T-helper 17 cell (primary cell): ENCODE data around the gene NKG7. TPM values are rescaled to one million over a fixed set of nuclear protein-coding genes. Genes with fewer than 3 reads are reported as not detected.
"Not testable (repeated sequence)": the region's sequence is repeated elsewhere in the genome, so short reads cannot be mapped to it uniquely, and the experiment has no call there.

Experiments used
- ATAC-seq: fragments of 150-1000 bp; cut with Tn5 transposase; 2 replicates; pipeline ENCODE4 v1.10.0; 2021; ENCODE audit warnings: mild to moderate bottlenecking, moderate library complexity
- DNase-seq, 3 donors: peaks; one replicate each; pipeline versions ENCODE4 v3.0.0 to v3.0.0-alpha.2; 2020 to 2021
- H3K9me3 ChIP-seq: one replicate; pipeline ENCODE4 v1.7.0; 2013; ENCODE audit warnings: low read length, mild to moderate bottlenecking; ENCODE audit not compliant: control insufficient read depth, poor library complexity, severe bottlenecking
- H3K27ac Mint-ChIP-seq: one replicate; pipeline ENCODE4 v1.8.0; 2022; ENCODE audit warnings: mild to moderate bottlenecking, moderate library complexity, mixed read lengths
- H3K27me3 Mint-ChIP-seq: one replicate; pipeline ENCODE4 v1.8.0; 2022; ENCODE audit warnings: mixed read lengths
- H3K36me3 Mint-ChIP-seq: one replicate; pipeline ENCODE4 v1.8.0; 2022; ENCODE audit warnings: low read depth, mixed read lengths
- H3K4me1 Mint-ChIP-seq: one replicate; pipeline ENCODE4 v1.8.0; 2022; ENCODE audit warnings: mild to moderate bottlenecking, mixed read lengths
- H3K4me3 Mint-ChIP-seq: one replicate; pipeline ENCODE4 v1.8.0; 2022; ENCODE audit warnings: mild to moderate bottlenecking, moderate library complexity, mixed read lengths
- total RNA-seq, 4 donors: library from RNA in 2 of 4; stranded (reverse) in 2 of 4; gene quantifications; one replicate each; pipeline ENCODE4 v1.2.3 and lab custom pipeline; 2022 to 2026

NKG7 gene
- total RNA-seq, 2 donors from 2014 or later = 10.7 to 13.0 TPM

- not testable (repeated sequence) for H3K4me1 Mint-ChIP-seq, H3K27ac Mint-ChIP-seq, H3K27me3 Mint-ChIP-seq, H3K9me3 ChIP-seq, H3K36me3 Mint-ChIP-seq, DNase-seq, H3K4me3 Mint-ChIP-seq, ATAC-seq
Measured at GRCh38 chr19:51399936-51400335, 27.5 kb upstream of the NKG7 start.

- no peaks in the 10 kb centered on the region for H3K9me3 ChIP-seq
- H3K27ac Mint-ChIP-seq = no peak overlapping the region
- H3K4me3 Mint-ChIP-seq = no peak overlapping the region
- H3K36me3 Mint-ChIP-seq = no peaks in the 10 kb centered on the region
- H3K27me3 Mint-ChIP-seq = no peaks in the 10 kb centered on the region
- peaks cover 4% of the 10 kb centered on the region for H3K4me1 Mint-ChIP-seq
- DNase-seq (no peak), ATAC-seq (no peak)
Measured at GRCh38 chr19:51399231-51399630, 26.8 kb upstream of the NKG7 start.

- H3K9me3 ChIP-seq = no peaks in the 10 kb centered on the region
- Mint-ChIP-seq H3K4me3 (no peak overlapping the region), H3K36me3 (no peaks in the 10 kb centered on the region), H3K27me3 (no peaks in the 10 kb centered on the region), H3K4me1 (peaks cover 9% of the 10 kb centered on the region), H3K27ac (no peak overlapping the region)
- no peak for DNase-seq
- no peak for ATAC-seq
Measured at GRCh38 chr19:51398096-51398704, 25.7 kb upstream of the NKG7 start.

- H3K4me1 Mint-ChIP-seq, DNase-seq, ATAC-seq, H3K9me3 ChIP-seq, H3K27ac Mint-ChIP-seq, H3K36me3 Mint-ChIP-seq, H3K27me3 Mint-ChIP-seq, H3K4me3 Mint-ChIP-seq: not testable (repeated sequence)
Measured at GRCh38 chr19:51397453-51397852, 25.0 kb upstream of the NKG7 start.

GRCh38 chr19:51396175-51396574 lies 23.7 kb upstream of the NKG7 start:
- no peaks in the 10 kb centered on the region for H3K9me3 ChIP-seq
- no peak overlapping the region for H3K27ac Mint-ChIP-seq
- no peak for DNase-seq
- H3K36me3 Mint-ChIP-seq = no peaks in the 10 kb centered on the region
- H3K4me3 Mint-ChIP-seq = no peak overlapping the region
- ATAC-seq = no peak
- H3K4me1 Mint-ChIP-seq = peaks cover 10% of the 10 kb centered on the region
- no peaks in the 10 kb centered on the region for H3K27me3 Mint-ChIP-seq

- ATAC-seq = peak; percentile 98
- Mint-ChIP-seq H3K27me3 (no peaks in the 10 kb centered on the region), H3K36me3 (peaks cover 2% of the 10 kb centered on the region), H3K4me3 (peak overlapping the region; percentile 90), H3K4me1 (peaks cover 14% of the 10 kb centered on the region), H3K27ac (peak overlapping the region; percentile 66)
- peak; percentile 66 to 74 (median 70) for DNase-seq
- no peaks in the 10 kb centered on the region for H3K9me3 ChIP-seq
Measured at GRCh38 chr19:51394050-51394836, 21.8 kb upstream of the NKG7 start.

GRCh38 chr19:51392701-51393100 lies 20.2 kb upstream of the NKG7 start:
- Mint-ChIP-seq H3K36me3 (peaks cover 2% of the 10 kb centered on the region), H3K27me3 (no peaks in the 10 kb centered on the region), H3K27ac (no peak overlapping the region), H3K4me3 (no peak overlapping the region), H3K4me1 (peaks cover 14% of the 10 kb centered on the region)
- DNase-seq (no peak), ATAC-seq (no peak)
- no peaks in the 10 kb centered on the region for H3K9me3 ChIP-seq

- H3K27me3 Mint-ChIP-seq = no peaks in the 10 kb centered on the region
- ATAC-seq = no peak
- H3K36me3 Mint-ChIP-seq = peaks cover 2% of the 10 kb centered on the region
- H3K9me3 ChIP-seq = no peaks in the 10 kb centered on the region
- peaks cover 14% of the 10 kb centered on the region for H3K4me1 Mint-ChIP-seq
- H3K27ac Mint-ChIP-seq = peak overlapping the region; percentile 57
- H3K4me3 Mint-ChIP-seq = no peak overlapping the region
- no peak for DNase-seq
Measured at GRCh38 chr19:51391073-51391611, 18.7 kb upstream of the NKG7 start.

- Mint-ChIP-seq H3K4me1 (peaks cover 10% of the 10 kb centered on the region), H3K36me3 (peaks cover 2% of the 10 kb centered on the region), H3K4me3 (no peak overlapping the region), H3K27ac (no peak overlapping the region), H3K27me3 (no peaks in the 10 kb centered on the region)
- DNase-seq (no peak), ATAC-seq (no peak)
- no peaks in the 10 kb centered on the region for H3K9me3 ChIP-seq
Measured at GRCh38 chr19:51389143-51389542, 16.7 kb upstream of the NKG7 start.

- no peak within 1 kb of the TSS for H3K4me3 Mint-ChIP-seq
- H3K36me3 Mint-ChIP-seq = peaks cover 2% of the 10 kb centered on the region
- ATAC-seq = no peak
- no peak for DNase-seq
- H3K27ac Mint-ChIP-seq = no peak within 1 kb of the TSS
- peaks cover 5% of the 10 kb centered on the region for H3K4me1 Mint-ChIP-seq
- no peaks in the 10 kb centered on the region for H3K27me3 Mint-ChIP-seq
- H3K9me3 ChIP-seq = no peaks in the 10 kb centered on the region
Measured at GRCh38 chr19:51387924-51388389, 15.5 kb upstream of the NKG7 start, which contains the start of gene LIM2. Gene LIM2, minus strand, starts transcription at chr19:51387974. Its CDS starts 531 bp downstream, at chr19:51387443.

- Mint-ChIP-seq H3K36me3 (peaks cover 2% of the 10 kb centered on the region), H3K4me3 (no peak overlapping the region), H3K27ac (no peak overlapping the region), H3K27me3 (no peaks in the 10 kb centered on the region), H3K4me1 (peaks cover 5% of the 10 kb centered on the region)
- H3K9me3 ChIP-seq = no peaks in the 10 kb centered on the region
- ATAC-seq = no peak
- DNase-seq = no peak
Measured at GRCh38 chr19:51386882-51387520, 14.5 kb upstream of the NKG7 start.

- no peak overlapping the region for H3K4me3 Mint-ChIP-seq
- ATAC-seq = no peak
- no peaks in the 10 kb centered on the region for H3K9me3 ChIP-seq
- H3K36me3 Mint-ChIP-seq = no peaks in the 10 kb centered on the region
- no peak for DNase-seq
- no peaks in the 10 kb centered on the region for H3K27me3 Mint-ChIP-seq
- H3K4me1 Mint-ChIP-seq = no peaks in the 10 kb centered on the region
- no peak overlapping the region for H3K27ac Mint-ChIP-seq
Measured at GRCh38 chr19:51382004-51382403, 9.6 kb upstream of the NKG7 start.

- no peak overlapping the region for H3K4me3 Mint-ChIP-seq
- no peak for ATAC-seq
- H3K36me3 Mint-ChIP-seq = no peaks in the 10 kb centered on the region
- no peak for DNase-seq
- H3K4me1 Mint-ChIP-seq = peaks cover 9% of the 10 kb centered on the region
- H3K9me3 ChIP-seq = no peaks in the 10 kb centered on the region
- no peaks in the 10 kb centered on the region for H3K27me3 Mint-ChIP-seq
- H3K27ac Mint-ChIP-seq = no peak overlapping the region
Measured at GRCh38 chr19:51380379-51380778, 7.9 kb upstream of the NKG7 start.
